Muscle of leg (tissue), 11 donors: ENCODE data around the gene BOC. TPM values are rescaled to one million over a fixed set of nuclear protein-coding genes. Genes with fewer than 3 reads are reported as not detected.

Source experiments
- DNase-seq: peaks from one replicate; pipeline ENCODE4 v3.0.0; 2013
- H3K27ac ChIP-seq: one replicate; pipeline ENCODE4 v1.5.1; 2013; ENCODE audit warnings: mild to moderate bottlenecking, low read length, control low read depth
- H3K27me3 ChIP-seq: one replicate; pipeline ENCODE4 v1.6.1; 2013; ENCODE audit warnings: low read length; ENCODE audit not compliant: control insufficient read depth, insufficient read depth
- H3K36me3 ChIP-seq: one replicate; pipeline ENCODE4 v1.6.1; 2013; ENCODE audit warnings: low read length; ENCODE audit not compliant: control insufficient read depth, insufficient read depth
- H3K4me1 ChIP-seq: one replicate; pipeline ENCODE4 v1.6.1; 2013; ENCODE audit warnings: low read length; ENCODE audit not compliant: control insufficient read depth, insufficient read depth
- H3K4me3 ChIP-seq: one replicate; pipeline ENCODE4 v1.5.1; 2013; ENCODE audit warnings: low read length, control low read depth
- H3K9me3 ChIP-seq: replicated peaks from 2 replicates; pipeline ENCODE4 v1.6.1; 2013; ENCODE audit warnings: low read depth, low read length; ENCODE audit not compliant: control insufficient read depth
- WGBS: methylation state at CpG from one replicate; pipeline ENCODE4 v1.1.5; 2013; ENCODE audit warnings: missing lambda C conversion rate; ENCODE audit not compliant: insufficient coverage; 5-methylcytosine and 5-hydroxymethylcytosine counted together
- polyA plus RNA-seq, 8 donors: library from polyadenylated mRNA; unstranded; fragments of 120-200 nt; gene quantifications; one replicate each; pipeline versions ENCODE4 v1.2.1 to v1.2.3, GENCODE V29; 2013; ENCODE audit warnings: inconsistent platforms in 1 of 8, low replicate concordance in 1 of 8; ENCODE audit not compliant: insufficient read length in 8 of 8, insufficient read depth in 1 of 8
- total RNA-seq: library from RNA; stranded (reverse); fragments of 120-200 nt; gene quantifications from one replicate; pipeline ENCODE4 v1.2.4, GENCODE V29; 2013

Gene BOC
- total and polyA plus RNA-seq, 9 donors: 38.3 to 99.2 (median 55.0) TPM

- Histone ChIP-seq H3K4me1 (no peaks in the 10 kb centered on the region), H3K27me3 (no peaks in the 10 kb centered on the region), H3K9me3 (peaks cover 7% of the 10 kb centered on the region), H3K36me3 (no peaks in the 10 kb centered on the region), H3K27ac (no peak overlapping the region), H3K4me3 (no peak overlapping the region)
- no peak for DNase-seq
Measured at GRCh38 chr3:113185194-113185835, 26.0 kb upstream of the BOC start.

GRCh38 chr3:113186566-113186965, 24.8 kb upstream of the BOC start:
- H3K27me3 ChIP-seq: no peaks in the 10 kb centered on the region
- DNase-seq: no peak
- peaks cover 7% of the 10 kb centered on the region for H3K9me3 ChIP-seq
- 95% methylated on average over 5 of the region's 5 CpGs for WGBS
- no peak overlapping the region for H3K27ac ChIP-seq
- no peaks in the 10 kb centered on the region for H3K36me3 ChIP-seq
- H3K4me1 ChIP-seq: no peaks in the 10 kb centered on the region
- H3K4me3 ChIP-seq: no peak overlapping the region

GRCh38 chr3:113193288-113193687, 18.1 kb upstream of the BOC start:
- Histone ChIP-seq H3K4me1 (peaks cover 7% of the 10 kb centered on the region), H3K27me3 (no peaks in the 10 kb centered on the region), H3K4me3 (no peak overlapping the region), H3K36me3 (no peaks in the 10 kb centered on the region), H3K9me3 (peaks cover 2% of the 10 kb centered on the region), H3K27ac (no peak overlapping the region)
- WGBS: 17% methylated on average over 7 of the region's 8 CpGs
- DNase-seq: peak; percentile 49

- no peak overlapping the region for H3K4me3 ChIP-seq
- no CpG with 5 or more reads among the region's 1 CpG for WGBS
- no peak overlapping the region for H3K27ac ChIP-seq
- H3K27me3 ChIP-seq: no peaks in the 10 kb centered on the region
- peaks cover 7% of the 10 kb centered on the region for H3K4me1 ChIP-seq
- DNase-seq: no peak
- H3K36me3 ChIP-seq: no peaks in the 10 kb centered on the region
- H3K9me3 ChIP-seq: peaks cover 2% of the 10 kb centered on the region
Measured at GRCh38 chr3:113193719-113194118, 17.6 kb upstream of the BOC start.

GRCh38 chr3:113194823-113195401, 16.4 kb upstream of the BOC start:
- H3K27ac ChIP-seq: no peak overlapping the region
- 67% methylated on average over 3 of the region's 4 CpGs for WGBS

GRCh38 chr3:113200351-113200750, 11.0 kb upstream of the BOC start:
- H3K4me1 ChIP-seq: no peaks in the 10 kb centered on the region
- H3K9me3 ChIP-seq: no peaks in the 10 kb centered on the region
- H3K4me3 ChIP-seq: no peak overlapping the region
- DNase-seq: no peak
- H3K36me3 ChIP-seq: no peaks in the 10 kb centered on the region
- H3K27ac ChIP-seq: no peak overlapping the region
- no peaks in the 10 kb centered on the region for H3K27me3 ChIP-seq

More at GRCh38 chr3:113194823-113195401, 16.4 kb upstream of the BOC start:
- no peaks in the 10 kb centered on the region for H3K36me3 ChIP-seq
- peak; percentile 63 for DNase-seq
- H3K4me3 ChIP-seq: no peak overlapping the region
- peaks cover 7% of the 10 kb centered on the region for H3K4me1 ChIP-seq
- H3K27me3 ChIP-seq: no peaks in the 10 kb centered on the region
- no peaks in the 10 kb centered on the region for H3K9me3 ChIP-seq

GRCh38 chr3:113200946-113201345, 10.4 kb upstream of the BOC start:
- DNase-seq: no peak
- Histone ChIP-seq H3K4me3 (no peak overlapping the region), H3K36me3 (no peaks in the 10 kb centered on the region), H3K4me1 (no peaks in the 10 kb centered on the region), H3K27me3 (no peaks in the 10 kb centered on the region), H3K9me3 (no peaks in the 10 kb centered on the region), H3K27ac (no peak overlapping the region)
- no CpG with 5 or more reads among the region's 1 CpG for WGBS

- Histone ChIP-seq H3K27ac (no peak overlapping the region), H3K4me3 (no peak overlapping the region), H3K36me3 (no peaks in the 10 kb centered on the region), H3K9me3 (no peaks in the 10 kb centered on the region), H3K27me3 (no peaks in the 10 kb centered on the region), H3K4me1 (no peaks in the 10 kb centered on the region)
- 44% methylated on average over 4 of the region's 6 CpGs for WGBS
- DNase-seq: no peak
Measured at GRCh38 chr3:113204371-113204770, 7.0 kb upstream of the BOC start.

- Histone ChIP-seq H3K36me3 (no peaks in the 10 kb centered on the region), H3K27me3 (no peaks in the 10 kb centered on the region), H3K27ac (no peak overlapping the region), H3K9me3 (no peaks in the 10 kb centered on the region), H3K4me3 (no peak overlapping the region), H3K4me1 (peaks cover 6% of the 10 kb centered on the region)
- DNase-seq: no peak
- no CpG with 5 or more reads among the region's 2 CpGs for WGBS
Measured at GRCh38 chr3:113205481-113205880, 5.9 kb upstream of the BOC start.

- Histone ChIP-seq H3K4me1 (peaks cover 25% of the 10 kb centered on the region), H3K4me3 (peak overlapping the region; percentile 75), H3K36me3 (no peaks in the 10 kb centered on the region), H3K27ac (peak overlapping the region; percentile 96), H3K27me3 (no peaks in the 10 kb centered on the region), H3K9me3 (no peaks in the 10 kb centered on the region)
- WGBS: 4% methylated on average over 4 of the region's 22 CpGs
- DNase-seq: peak; percentile 78
Measured at GRCh38 chr3:113210604-113211329, 590 bp upstream of the BOC start.
